Measurements from ENCODE around the gene ADAT1. TPM values are rescaled to one million over a fixed set of nuclear protein-coding genes. Genes with fewer than 3 reads are reported as not detected.

The ADAT1 gene
- total and polyA plus RNA-seq, 2 of the 13 experiments (the other 11 are each of a cell fraction or from before 2014, with no cell fraction given): 18.4 to 40.8 TPM

- TF ChIP-seq ZNF142 (CRISPR knock-in tag; IDR thresholded peaks at IDR 0.05): no peak; the same call in 1 of the 2 replicates
- peak; percentile 87 for TF ChIP-seq HOXA3 (CRISPR knock-in tag; IDR thresholded peaks at IDR 0.05)
- TF ChIP-seq ZNF547 (CRISPR knock-in tag; IDR thresholded peaks at IDR 0.05): no peak
- peak; percentile 71; the same call in 1 of the 2 replicates for TF ChIP-seq MEF2D (CRISPR knock-in tag; IDR thresholded peaks at IDR 0.05)
- peak; percentile 76 for TF ChIP-seq NFKB2 (CRISPR knock-in tag; IDR thresholded peaks at IDR 0.05; ENCODE audit: borderline replicate concordance)
- TF ChIP-seq ZFYVE20 (CRISPR knock-in tag; IDR thresholded peaks at IDR 0.05; ENCODE audit: borderline replicate concordance, low read depth): peak; percentile 24; the same call in 1 of the 2 replicates
- peak; percentile 73 for TF ChIP-seq ZNF33B (CRISPR knock-in tag; IDR thresholded peaks at IDR 0.05)
- TF ChIP-seq ZNF101 (CRISPR knock-in tag; IDR thresholded peaks at IDR 0.05; ENCODE audit: borderline replicate concordance, low read depth): no peak
- peak; percentile 45 for TF ChIP-seq ZNF407 (CRISPR knock-in tag; IDR thresholded peaks at IDR 0.05; ENCODE audit: not compliant biosample characterization)
- TF ChIP-seq ZNF543 (CRISPR knock-in tag; IDR thresholded peaks at IDR 0.05): peak; percentile 71; the same call in 1 of the 2 replicates
Measured at GRCh38 chr16:75647492-75648264, 24.6 kb upstream of the ADAT1 start, which contains the start of the genes KARS1 and TERF2IP (continued).
